Stomach smooth muscle (tissue), 2 donors: ENCODE data around the gene ITIH1.

Experiments used
- H3K27ac ChIP-seq: one replicate; pipeline ENCODE4 v1.7.0; 2013; ENCODE audit warnings: mild to moderate bottlenecking, low read length, inconsistent platforms
- H3K27me3 ChIP-seq, 2 donors: one replicate each; pipeline ENCODE4 v1.7.0; 2013; ENCODE audit warnings: low read length in 2 of 2; ENCODE audit not compliant: insufficient read depth in 2 of 2, control insufficient read depth in 1 of 2
- H3K36me3 ChIP-seq, 2 donors: one replicate each; pipeline ENCODE4 v1.7.0; 2013; ENCODE audit warnings: low read length in 2 of 2; ENCODE audit not compliant: control insufficient read depth in 2 of 2, insufficient read depth in 2 of 2
- H3K4me1 ChIP-seq: one replicate; pipeline ENCODE4 v1.7.0; 2013; ENCODE audit warnings: low read length; ENCODE audit not compliant: control insufficient read depth, insufficient read depth
- H3K4me3 ChIP-seq, 2 donors: one replicate each; pipeline ENCODE4 v1.7.0; 2013; ENCODE audit warnings: low read length in 2 of 2
- H3K9ac ChIP-seq, 2 donors: one replicate each; pipeline ENCODE4 v1.7.0; 2013; ENCODE audit warnings: low read length in 2 of 2, mild to moderate bottlenecking in 1 of 2
- H3K9me3 ChIP-seq, 2 donors: one replicate each; pipeline ENCODE4 v1.7.0; 2013; ENCODE audit warnings: low read length in 2 of 2; ENCODE audit not compliant: control insufficient read depth in 2 of 2
- donor health status: healthy.
- donor health status: Pancreatic carcinoma.

The ITIH1 gene

GRCh38 chr3:52791366-52791765, 14.0 kb downstream of the ITIH1 start:
- no peak overlapping the region for H3K27ac ChIP-seq
- no peaks in the 10 kb centered on the region for H3K36me3 ChIP-seq
- H3K27me3 ChIP-seq, result no peaks in the 10 kb centered on the region
- no peaks in the 10 kb centered on the region for H3K9me3 ChIP-seq
- no peaks in the 10 kb centered on the region for H3K4me1 ChIP-seq
- no peak overlapping the region for H3K9ac ChIP-seq
- no peak overlapping the region for H3K4me3 ChIP-seq

- Histone ChIP-seq H3K36me3 (no peaks in the 10 kb centered on the region), H3K9me3 (no peaks in the 10 kb centered on the region), H3K4me1 (no peaks in the 10 kb centered on the region), H3K4me3 (no peak overlapping the region), H3K27me3 (no peaks in the 10 kb centered on the region), H3K27ac (no peak overlapping the region), H3K9ac (no peak overlapping the region)
These were observed 14.5 kb downstream of the ITIH1 start for GRCh38 chr3:52791928-52792327.

- no peak overlapping the region for H3K9ac ChIP-seq
- no peaks in the 10 kb centered on the region for H3K4me1 ChIP-seq
- no peak overlapping the region for H3K27ac ChIP-seq
- no peaks in the 10 kb centered on the region for H3K36me3 ChIP-seq
- no peaks in the 10 kb centered on the region for H3K9me3 ChIP-seq
- H3K27me3 ChIP-seq, result no peaks in the 10 kb centered on the region
- H3K4me3 ChIP-seq, result no peak overlapping the region
These were observed 15.0 kb downstream of the ITIH1 start for GRCh38 chr3:52792413-52792812.

- Histone ChIP-seq H3K4me3 (no peak overlapping the region), H3K36me3 (no peaks in the 10 kb centered on the region), H3K9ac (no peak overlapping the region), H3K9me3 (no peaks in the 10 kb centered on the region), H3K4me1 (no peaks in the 10 kb centered on the region), H3K27me3 (no peaks in the 10 kb centered on the region), H3K27ac (no peak overlapping the region)
These were observed 15.7 kb downstream of the ITIH1 start for GRCh38 chr3:52792961-52793695.

GRCh38 chr3:52793702-52794611, 16.6 kb downstream of the ITIH1 start:
- no peaks in the 10 kb centered on the region for H3K36me3 ChIP-seq
- H3K27me3 ChIP-seq, result no peaks in the 10 kb centered on the region
- H3K9ac ChIP-seq, result no peak overlapping the region
- no peaks in the 10 kb centered on the region for H3K9me3 ChIP-seq
- no peak overlapping the region for H3K4me3 ChIP-seq
- no peak overlapping the region for H3K27ac ChIP-seq
- no peaks in the 10 kb centered on the region for H3K4me1 ChIP-seq

- H3K9ac ChIP-seq, result no peak within 1 kb of the TSS
- H3K4me1 ChIP-seq, result no peaks in the 10 kb centered on the region
- no peak within 1 kb of the TSS for H3K27ac ChIP-seq
- H3K36me3 ChIP-seq, result no peaks in the 10 kb centered on the region
- H3K27me3 ChIP-seq, result no peaks in the 10 kb centered on the region
- H3K9me3 ChIP-seq, result no peaks in the 10 kb centered on the region
- H3K4me3 ChIP-seq, result no peak within 1 kb of the TSS
These were observed 17.3 kb downstream of the ITIH1 start, which contains the start of gene ITIH3 for GRCh38 chr3:52794612-52795099. ITIH3 (plus strand) TSS chr3:52794796; CDS start chr3:52794804, 8 bp downstream.

GRCh38 chr3:52795298-52795900, 18.0 kb downstream of the ITIH1 start:
- Histone ChIP-seq H3K4me3 (no peak overlapping the region), H3K9ac (no peak overlapping the region), H3K9me3 (no peaks in the 10 kb centered on the region), H3K27me3 (no peaks in the 10 kb centered on the region), H3K27ac (no peak overlapping the region), H3K36me3 (no peaks in the 10 kb centered on the region), H3K4me1 (no peaks in the 10 kb centered on the region)

- H3K27me3 ChIP-seq, result no peaks in the 10 kb centered on the region
- no peak overlapping the region for H3K9ac ChIP-seq
- no peaks in the 10 kb centered on the region for H3K9me3 ChIP-seq
- H3K4me3 ChIP-seq, result no peak overlapping the region
- H3K36me3 ChIP-seq, result no peaks in the 10 kb centered on the region
- H3K4me1 ChIP-seq, result no peaks in the 10 kb centered on the region
- H3K27ac ChIP-seq, result no peak overlapping the region
These were observed 19.0 kb downstream of the ITIH1 start for GRCh38 chr3:52796411-52796810.

GRCh38 chr3:52798376-52798977, 21.1 kb downstream of the ITIH1 start:
- H3K4me3 ChIP-seq, result no peak overlapping the region
- no peaks in the 10 kb centered on the region for H3K36me3 ChIP-seq
- H3K9ac ChIP-seq, result no peak overlapping the region
- H3K4me1 ChIP-seq, result no peaks in the 10 kb centered on the region
- H3K27me3 ChIP-seq, result no peaks in the 10 kb centered on the region
- H3K27ac ChIP-seq, result no peak overlapping the region
- H3K9me3 ChIP-seq, result no peaks in the 10 kb centered on the region

GRCh38 chr3:52798978-52799476, 21.6 kb downstream of the ITIH1 start:
- Histone ChIP-seq H3K4me1 (no peaks in the 10 kb centered on the region), H3K36me3 (no peaks in the 10 kb centered on the region), H3K9ac (no peak overlapping the region), H3K27me3 (peaks cover 0 to under 1% of the 10 kb centered on the region in 2 donors), H3K4me3 (no peak overlapping the region), H3K9me3 (no peaks in the 10 kb centered on the region), H3K27ac (no peak overlapping the region)
